GM11168 (cell line): ENCODE measurements around the gene TMEM63A.

Experiments used
- in situ Hi-C: fragments of 300-500 bp; cut with MboI; formaldehyde crosslinking; loops from one replicate; pipeline ENCODE4 v1.12.0; 2022; ENCODE audit warnings: low sequenced_read_pairs; ENCODE audit not compliant: unreplicated experiment

The TMEM63A gene

GRCh38 chr1:225872075-225872430, 10.1 kb downstream of the TMEM63A start:
- in situ Hi-C loops = no loop called here

DNA sequence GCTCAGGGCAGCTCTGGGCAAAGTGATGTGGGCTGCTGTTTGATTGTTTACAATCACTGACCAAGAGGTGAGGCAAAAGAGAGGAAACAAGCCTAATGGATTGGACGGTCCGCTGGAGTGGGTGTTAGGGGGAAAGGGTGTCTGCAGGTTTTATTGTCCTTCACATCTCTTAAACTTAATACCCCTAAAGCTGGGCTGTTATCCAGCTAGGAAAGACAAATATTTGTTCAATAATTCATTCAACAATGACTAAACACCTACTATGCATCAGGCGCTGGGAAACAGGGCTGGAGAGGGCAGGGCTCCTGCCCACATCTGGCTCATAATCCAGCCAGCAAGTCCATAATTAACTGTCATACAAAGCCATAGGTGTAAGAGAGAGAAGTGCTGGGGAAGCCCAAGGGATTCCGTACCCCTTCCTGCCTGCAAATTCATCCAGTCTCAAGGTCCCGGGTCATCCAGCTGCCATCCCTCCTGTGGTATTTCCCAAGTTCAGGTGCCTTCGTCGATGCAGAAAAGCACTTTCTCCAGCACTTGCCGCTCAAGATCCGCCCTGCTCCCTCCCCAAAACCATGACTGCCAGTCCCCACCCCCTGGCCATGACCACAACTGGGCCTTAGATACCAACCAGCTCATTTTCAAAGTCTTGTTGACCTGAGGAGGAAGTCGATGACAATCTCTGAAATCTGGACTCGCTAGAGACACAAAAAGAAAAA, 10.7 kb downstream of the TMEM63A start:
- in situ Hi-C loops = no loop called here

DNA sequence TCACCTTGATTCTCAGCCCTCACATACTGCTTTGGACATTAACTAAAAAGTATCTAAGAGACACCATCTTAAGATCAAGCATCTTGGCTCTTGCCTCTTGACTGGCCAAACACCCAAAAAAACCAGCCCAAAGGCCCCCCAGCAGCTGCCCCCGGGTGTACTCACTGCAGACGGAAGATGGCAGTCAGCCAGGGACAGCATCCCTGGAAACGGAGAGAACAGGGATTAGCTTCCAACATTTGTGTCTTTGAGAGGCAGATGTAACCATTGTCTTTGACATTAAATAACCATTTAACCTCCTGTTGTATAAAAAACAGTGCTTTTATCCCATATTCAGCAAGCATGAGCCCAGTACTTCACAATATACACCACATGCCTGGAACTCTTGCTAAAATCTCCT, 11.3 kb downstream of the TMEM63A start:
- in situ Hi-C loops = no loop called here

GRCh38 chr1:225868631-225869330, 13.4 kb downstream of the TMEM63A start:
- in situ Hi-C loops = no loop called here

GRCh38 chr1:225866981-225867380, 15.2 kb downstream of the TMEM63A start:
- in situ Hi-C loops = no loop called here

DNA sequence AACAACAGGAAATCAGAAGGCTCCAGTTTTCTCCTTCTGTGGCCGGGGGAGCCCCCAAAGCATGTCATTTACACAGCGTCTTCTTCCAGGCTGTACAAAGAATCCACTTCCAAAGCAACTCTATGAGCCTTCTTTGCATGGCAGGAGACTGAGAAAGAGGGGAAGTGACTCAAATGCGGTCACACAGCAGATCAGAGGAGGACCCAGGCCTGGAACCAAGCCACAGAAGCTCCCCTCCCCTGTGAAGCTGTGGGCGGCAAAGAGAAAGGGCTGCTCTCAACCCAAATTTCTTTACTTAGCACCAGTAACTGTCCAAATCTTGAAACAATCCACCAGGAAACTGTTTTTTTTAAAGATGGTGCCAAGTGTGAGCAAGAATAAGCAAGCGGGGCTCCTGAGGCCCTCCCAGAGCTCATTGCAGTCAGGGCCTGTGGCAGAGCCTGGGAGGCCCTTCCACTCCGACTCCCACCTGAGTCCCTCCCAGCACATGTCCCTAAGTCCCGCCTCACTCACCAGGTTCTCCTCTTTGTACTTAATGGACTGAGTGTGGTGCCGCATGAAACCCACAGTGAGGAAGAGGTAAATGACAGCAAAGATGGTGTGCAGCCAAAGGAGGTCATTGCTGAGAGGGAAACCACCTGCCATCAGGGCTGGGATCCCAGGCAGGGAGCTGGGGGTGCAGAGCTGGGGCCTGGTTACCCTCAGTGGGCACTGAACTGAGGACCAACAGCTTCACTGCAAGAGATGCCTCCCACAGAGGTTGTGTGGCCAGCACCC, 15.9 kb downstream of the TMEM63A start:
- in situ Hi-C loops = no loop called here

- in situ Hi-C loops = no loop called here
Observed at GRCh38 chr1:225865514-225865913, 16.7 kb downstream of the TMEM63A start.

DNA sequence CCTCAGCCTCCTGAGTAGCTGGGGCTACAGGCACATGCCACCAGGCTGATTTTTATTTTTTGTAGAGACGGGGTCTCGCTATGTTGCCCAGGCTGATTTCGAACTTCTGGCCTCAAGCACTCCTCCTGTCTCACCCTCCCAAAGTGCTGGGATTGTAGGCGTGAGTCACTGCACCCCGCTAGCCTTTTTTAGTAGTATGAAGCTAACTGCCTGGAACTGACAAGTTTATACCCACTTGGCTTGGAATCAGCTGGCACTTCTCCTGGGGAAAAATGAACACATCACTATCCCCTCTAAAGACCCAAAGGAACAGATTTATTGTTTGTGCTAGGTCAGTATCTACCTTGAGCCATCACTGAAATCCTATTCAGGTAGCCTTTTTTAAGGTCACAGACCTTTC, 19.0 kb downstream of the TMEM63A start:
- in situ Hi-C loops = no loop called here

GRCh38 chr1:225862581-225862950, 19.6 kb downstream of the TMEM63A start:
- in situ Hi-C loops = no loop called here

GRCh38 chr1:225861834-225862580, 20.2 kb downstream of the TMEM63A start:
- in situ Hi-C loops = no loop called here

DNA sequence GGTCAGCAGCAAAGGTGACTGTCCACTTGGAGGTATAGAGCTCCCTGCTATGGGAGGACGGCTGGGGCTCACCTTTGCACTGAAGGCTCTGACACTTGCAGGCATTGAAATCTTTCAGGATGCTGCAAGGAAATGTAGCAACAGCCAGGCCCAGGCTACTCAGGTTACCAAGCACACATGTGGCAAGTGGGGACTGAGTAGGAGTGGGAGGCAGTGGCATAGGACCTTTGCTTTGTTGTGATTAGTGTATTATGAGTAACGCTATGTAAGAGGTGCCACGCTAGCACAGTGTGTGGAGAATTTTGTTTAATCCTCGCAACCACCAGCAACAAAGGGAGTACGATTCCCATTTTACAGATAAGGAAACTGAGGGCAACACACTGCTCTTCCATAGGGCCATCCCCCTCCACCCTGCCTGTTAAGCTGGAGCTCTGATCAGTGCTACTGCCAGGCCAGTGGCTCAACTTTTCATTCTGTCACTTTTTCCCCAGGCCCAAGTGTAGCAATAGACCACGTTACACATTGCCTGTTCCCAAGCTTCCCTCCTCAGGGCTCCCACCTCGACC, 21.2 kb downstream of the TMEM63A start:
- in situ Hi-C loops = no loop called here

DNA sequence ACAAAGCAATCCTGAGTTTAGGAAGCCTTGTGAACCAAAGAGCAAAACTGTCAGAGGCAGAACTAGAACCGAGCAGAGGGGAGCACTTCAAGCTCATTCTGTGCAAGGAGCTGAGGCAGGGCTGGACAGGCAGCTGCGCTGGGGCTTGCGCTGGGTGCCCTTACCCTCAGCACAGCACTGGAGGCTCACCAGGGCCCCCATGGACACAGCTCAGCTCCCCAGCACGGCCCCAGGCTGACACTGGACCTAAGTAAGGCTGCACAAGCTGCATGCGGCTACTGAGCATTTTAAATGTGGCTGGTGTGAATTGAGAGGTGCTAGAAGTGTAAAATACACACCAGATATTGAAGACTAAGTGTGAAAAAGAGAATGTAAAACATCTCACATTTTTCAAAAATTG, 22.1 kb downstream of the TMEM63A start:
- in situ Hi-C loops = no loop called here

GRCh38 chr1:225859151-225859550, 23.0 kb downstream of the TMEM63A start:
- in situ Hi-C loops = no loop called here

DNA sequence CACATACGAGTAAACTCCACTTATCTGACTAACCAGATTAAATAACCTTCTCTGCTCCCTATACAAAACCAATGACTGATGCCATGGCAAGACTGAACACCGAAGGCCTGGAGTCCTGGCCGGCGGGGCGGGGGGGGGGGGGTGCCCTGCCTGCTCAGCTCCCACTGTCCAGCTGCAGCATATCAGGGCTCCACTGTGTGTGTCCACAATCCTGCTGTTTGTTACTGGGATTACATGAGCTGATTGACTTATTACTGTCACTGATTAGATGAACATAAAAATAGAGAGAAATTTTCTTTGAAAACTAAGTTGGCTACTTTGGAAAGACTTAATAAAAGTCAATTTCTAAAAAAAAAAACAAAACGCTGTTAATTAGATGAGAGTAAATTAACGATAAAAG, 24.9 kb downstream of the TMEM63A start:
- in situ Hi-C loops = no loop called here

DNA sequence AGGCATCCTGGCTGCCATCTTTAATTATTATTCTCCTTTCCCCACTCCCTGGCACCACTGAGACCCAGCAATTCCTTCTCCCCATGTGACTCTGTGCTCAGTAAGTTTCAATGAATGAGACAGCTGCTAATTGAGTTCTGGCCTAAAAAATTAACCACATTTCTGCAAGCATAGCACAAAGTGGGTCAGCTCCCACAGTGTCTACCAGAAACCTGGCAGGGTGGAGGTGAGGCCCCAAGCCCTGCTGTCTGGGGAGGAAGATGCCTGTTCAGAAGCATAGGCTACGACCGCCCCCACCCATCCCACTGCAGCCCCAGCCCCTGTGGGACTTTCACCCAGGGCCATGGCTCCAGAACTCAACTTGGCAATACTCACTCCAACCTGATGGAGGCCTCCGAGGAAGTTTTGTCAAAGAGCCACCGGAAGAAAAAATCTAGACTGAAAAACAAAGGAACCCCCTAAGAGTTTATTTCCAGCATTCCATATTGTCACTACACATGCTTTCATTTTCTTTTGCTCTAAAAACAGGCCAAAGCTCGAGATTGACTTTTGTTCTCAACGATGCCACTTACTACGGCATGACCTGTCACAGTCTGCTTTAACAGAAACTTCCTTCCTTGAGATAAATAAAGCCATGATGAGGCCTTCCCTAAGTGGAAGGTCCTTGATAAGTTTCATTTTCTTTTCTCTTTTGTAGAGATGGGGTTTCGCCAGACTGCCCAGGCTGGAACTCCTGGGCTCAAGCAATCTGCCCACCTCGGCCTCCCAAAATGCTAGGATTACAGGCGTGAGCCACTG, 26.5 kb downstream of the TMEM63A start:
- in situ Hi-C loops = no loop called here

DNA sequence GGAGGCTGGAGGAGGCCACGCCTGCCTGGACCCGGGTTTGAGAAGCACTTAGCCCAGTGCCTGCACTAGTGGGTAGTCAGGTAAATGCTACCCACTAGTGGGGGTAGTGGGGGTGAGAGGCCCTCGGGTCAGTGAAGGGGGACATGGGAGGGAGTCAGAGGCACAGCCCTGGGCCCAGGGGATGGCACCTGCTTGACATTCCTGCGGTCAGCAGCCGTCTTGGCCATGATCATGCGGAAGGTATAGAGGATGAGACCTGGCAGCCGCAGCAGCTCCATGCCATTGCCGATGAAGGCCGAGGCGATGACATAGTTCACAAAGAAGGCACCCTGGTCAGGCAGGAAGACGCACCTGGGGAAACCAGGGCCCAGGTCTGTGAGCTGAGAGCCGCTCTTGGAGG, 28.7 kb downstream of the TMEM63A start:
- in situ Hi-C loops = no loop called here

- in situ Hi-C loops = no loop called here
Observed at GRCh38 chr1:225852413-225853124, 29.6 kb downstream of the TMEM63A start.

GRCh38 chr1:225851805-225852204, 30.4 kb downstream of the TMEM63A start:
- in situ Hi-C loops = no loop called here

DNA sequence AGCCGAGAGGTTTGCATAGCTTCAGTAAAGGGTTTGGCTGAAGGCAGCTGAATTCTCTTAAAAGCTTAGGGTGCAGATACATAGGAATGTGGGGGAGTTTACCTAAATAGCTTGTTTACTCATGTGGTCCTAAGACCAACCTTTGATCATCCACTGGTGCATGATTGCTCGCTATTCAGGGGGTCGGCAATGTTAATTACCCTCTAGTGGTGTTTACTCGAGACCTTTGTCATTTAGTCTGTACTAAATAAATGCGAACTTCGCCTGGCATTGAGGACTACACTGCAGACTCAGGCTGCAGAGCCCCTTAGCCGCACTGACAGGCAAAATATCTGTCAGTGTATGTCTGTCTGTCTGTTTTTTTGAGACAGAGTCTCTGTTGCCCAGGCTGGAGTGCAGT, 31.8 kb downstream of the TMEM63A start:
- in situ Hi-C loops = no loop called here
